ENCODE data around the gene GPBAR1. TPM values are rescaled to one million over a fixed set of nuclear protein-coding genes. Genes with fewer than 3 reads are reported as not detected.

Gene GPBAR1
- total RNA-seq, 1 donor from 2014 or later = not detected

GRCh38 chr2:218266316-218266979 lies 5.6 kb downstream of the GPBAR1 start:
- TF ChIP-seq, protein P1, sequence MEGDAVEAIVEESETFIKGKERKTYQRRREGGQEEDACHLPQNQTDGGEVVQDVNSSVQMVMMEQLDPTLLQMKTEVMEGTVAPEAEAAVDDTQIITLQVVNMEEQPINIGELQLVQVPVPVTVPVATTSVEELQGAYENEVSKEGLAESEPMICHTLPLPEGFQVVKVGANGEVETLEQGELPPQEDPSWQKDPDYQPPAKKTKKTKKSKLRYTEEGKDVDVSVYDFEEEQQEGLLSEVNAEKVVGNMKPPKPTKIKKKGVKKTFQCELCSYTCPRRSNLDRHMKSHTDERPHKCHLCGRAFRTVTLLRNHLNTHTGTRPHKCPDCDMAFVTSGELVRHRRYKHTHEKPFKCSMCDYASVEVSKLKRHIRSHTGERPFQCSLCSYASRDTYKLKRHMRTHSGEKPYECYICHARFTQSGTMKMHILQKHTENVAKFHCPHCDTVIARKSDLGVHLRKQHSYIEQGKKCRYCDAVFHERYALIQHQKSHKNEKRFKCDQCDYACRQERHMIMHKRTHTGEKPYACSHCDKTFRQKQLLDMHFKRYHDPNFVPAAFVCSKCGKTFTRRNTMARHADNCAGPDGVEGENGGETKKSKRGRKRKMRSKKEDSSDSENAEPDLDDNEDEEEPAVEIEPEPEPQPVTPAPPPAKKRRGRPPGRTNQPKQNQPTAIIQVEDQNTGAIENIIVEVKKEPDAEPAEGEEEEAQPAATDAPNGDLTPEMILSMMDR (IDR thresholded peaks at IDR 0.05) = no peak
- Mint-ChIP-seq H3K27me3 (ENCODE audit: unreplicated experiment) (no peaks in the 10 kb centered on the region), H3K4me3 (ENCODE audit: unreplicated experiment) (no peak overlapping the region), H3K27ac (ENCODE audit: unreplicated experiment) (no peak overlapping the region), H3K4me1 (ENCODE audit: unreplicated experiment) (peaks cover 16% of the 10 kb centered on the region), H3K9me3 (ENCODE audit: unreplicated experiment) (no peaks in the 10 kb centered on the region), H3K36me3 (ENCODE audit: unreplicated experiment) (peaks cover 22% of the 10 kb centered on the region)
- DNase-seq (ENCODE audit: extremely low spot score, unreplicated experiment) = no peak

- Mint-ChIP-seq H3K4me1 (ENCODE audit: unreplicated experiment) (peaks cover 24% of the 10 kb centered on the region), H3K36me3 (ENCODE audit: unreplicated experiment) (peaks cover 22% of the 10 kb centered on the region), H3K4me3 (ENCODE audit: unreplicated experiment) (peak overlapping the region; percentile 1), H3K27me3 (ENCODE audit: unreplicated experiment) (no peaks in the 10 kb centered on the region), H3K27ac (ENCODE audit: unreplicated experiment) (no peak overlapping the region), H3K9me3 (ENCODE audit: unreplicated experiment) (no peaks in the 10 kb centered on the region)
- DNase-seq (ENCODE audit: extremely low spot score, unreplicated experiment) = no peak
- TF ChIP-seq, protein P1 (IDR thresholded peaks at IDR 0.05) = no peak
Observed at GRCh38 chr2:218267259-218267658, 6.4 kb downstream of the GPBAR1 start.

DNA sequence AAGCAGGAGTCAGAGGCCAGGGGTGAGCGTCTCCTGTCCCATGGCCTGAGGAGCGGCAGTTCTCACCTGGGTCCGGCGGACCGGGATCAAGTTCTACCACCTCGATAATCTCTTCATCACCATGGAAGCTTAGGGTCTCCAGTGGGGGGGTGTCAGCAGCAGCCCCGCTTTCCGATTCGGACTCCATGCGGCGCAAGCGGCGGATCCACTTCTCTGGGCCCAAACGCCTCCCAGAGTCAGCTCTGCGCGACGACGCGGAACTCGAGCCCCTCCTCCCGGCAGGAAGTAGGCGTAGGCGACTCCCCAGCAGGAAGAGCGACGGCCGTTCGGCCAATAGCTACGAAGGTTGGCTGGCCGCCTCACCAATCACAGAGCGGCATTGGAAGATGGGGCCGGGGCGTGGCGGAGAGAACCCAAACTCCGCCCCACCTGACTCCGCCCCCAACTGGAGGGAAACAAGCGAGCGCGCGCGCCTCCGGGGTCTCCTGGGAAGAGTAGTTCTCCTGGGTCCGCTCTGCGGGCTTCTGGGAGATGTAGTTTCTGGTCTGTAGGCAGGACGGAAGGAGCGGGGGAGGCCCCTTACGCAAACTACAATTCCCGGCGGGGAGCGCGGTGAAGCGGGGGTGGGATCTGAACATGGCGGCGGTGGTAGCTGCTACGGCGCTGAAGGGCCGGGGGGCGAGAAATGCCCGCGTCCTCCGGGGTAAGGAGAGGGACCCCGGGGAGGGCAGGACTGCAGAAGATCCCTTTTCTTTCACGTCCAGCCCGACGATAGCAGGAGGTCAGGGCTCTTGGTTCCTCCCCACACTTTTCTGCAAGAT lies 9.3 kb downstream of the GPBAR1 start, which contains the start of the genes AAMP and PNKD:
TSS of gene AAMP (minus strand) at position 238 of the 821 bp plus-strand sequence. CDS start at position 187, 51 bp downstream.
TSS of gene PNKD (plus strand) at position 620 of the 821 bp plus-strand sequence. CDS start at position 637, 17 bp downstream.
- Mint-ChIP-seq H3K36me3 (ENCODE audit: unreplicated experiment) (peaks cover 26% of the 10 kb centered on the region), H3K4me1 (ENCODE audit: unreplicated experiment) (peaks cover 37% of the 10 kb centered on the region), H3K27ac (ENCODE audit: unreplicated experiment) (peak within 1 kb of the TSS; percentile 95), H3K9me3 (ENCODE audit: unreplicated experiment) (no peaks in the 10 kb centered on the region), H3K4me3 (ENCODE audit: unreplicated experiment) (peak within 1 kb of the TSS; percentile 96), H3K27me3 (ENCODE audit: unreplicated experiment) (no peaks in the 10 kb centered on the region)
- TF ChIP-seq, protein P1 (IDR thresholded peaks at IDR 0.05) = peak; percentile 29
- peak; percentile 100 for DNase-seq (ENCODE audit: extremely low spot score, unreplicated experiment)

GRCh38 chr2:218270721-218271486 lies 10.1 kb downstream of the GPBAR1 start:
- no peak for DNase-seq (ENCODE audit: extremely low spot score, unreplicated experiment)
- Mint-ChIP-seq H3K27ac (ENCODE audit: unreplicated experiment) (peak overlapping the region; percentile 95), H3K27me3 (ENCODE audit: unreplicated experiment) (no peaks in the 10 kb centered on the region), H3K36me3 (ENCODE audit: unreplicated experiment) (peaks cover 22% of the 10 kb centered on the region), H3K4me3 (ENCODE audit: unreplicated experiment) (peak overlapping the region; percentile 96), H3K9me3 (ENCODE audit: unreplicated experiment) (no peaks in the 10 kb centered on the region), H3K4me1 (ENCODE audit: unreplicated experiment) (peaks cover 37% of the 10 kb centered on the region)
- TF ChIP-seq, protein P1 (IDR thresholded peaks at IDR 0.05) = no peak

Measured in osteocyte (in vitro differentiated cells).